ENCODE measurements around the gene USP21. TPM values are rescaled to one million over a fixed set of nuclear protein-coding genes. Genes with fewer than 3 reads are reported as not detected.

The USP21 gene
- total and polyA plus RNA-seq, 9 of the 15 experiments (the other 6 are each of a cell fraction or from before 2014, with no cell fraction given), result 4.9 to 52.4 (median 21.6) TPM

- H3K27ac ChIP-seq (ENCODE audit: extremely low read depth, low read depth, low read length), result no peak overlapping the region
- no peaks in the 10 kb centered on the region for H3K9me3 ChIP-seq (replicated peaks; ENCODE audit: control insufficient read depth, insufficient read depth, low read depth, low read length)
- WGBS (ENCODE audit: insufficient coverage, low coverage, missing lambda C conversion rate), result 79% methylated on average over 3 of the region's 4 CpGs
- no peak overlapping the region for H3K4me2 ChIP-seq (ENCODE audit: insufficient read depth, low read length)
- FAIRE-seq (no peak), ATAC-seq (no peak), DNase-seq (ENCODE audit: extremely low read depth in 1 of 4, low spot score in 3 of 4) (no peak)
- peaks cover 80% of the 10 kb centered on the region for H3K36me3 ChIP-seq (ENCODE audit: control insufficient read depth, insufficient read depth, low read length)
- no peak overlapping the region for H3K4me3 ChIP-seq
- ChIA-PET CTCF (ENCODE audit: low intra/inter-chr PET ratio) (no interaction called here), POLR2A (interaction anchor here (0.7 to 1.1 kb wide), 2 partner anchors 38 to 53 kb away, joined by 3 to 4 read pairs; partner anchors contain the start of gene TOMM40L)
- no peaks in the 10 kb centered on the region for H3K27me3 ChIP-seq (ENCODE audit: control insufficient read depth in 2 of 2, insufficient read depth in 2 of 2, low read length in 2 of 2)
- in situ Hi-C loops (cut with MboI), result no loop called here
- H2AFZ ChIP-seq (ENCODE audit: low read depth, low read length), result no peak overlapping the region
- no peak overlapping the region; a peak in 1 of 4 replicates for H3K9ac ChIP-seq (ENCODE audit: insufficient read depth in 1 of 2, low read depth in 2 of 2, low read length in 2 of 2)
- H4K20me1 ChIP-seq (replicated peaks; ENCODE audit: control insufficient read depth, insufficient read depth, low read length), result no peaks in the 10 kb centered on the region
- no TSS peak for BruUV-seq (replicated peaks)
- no peak for TF ChIP-seq GMEB1 (CRISPR knock-in tag; IDR thresholded peaks at IDR 0.05)
- TF ChIP-seq SMAD1 (IDR thresholded peaks at IDR 0.05; ENCODE audit: low read depth, low read length, partially characterized antibody), result peak; percentile 57
- peak; percentile 79 for TF ChIP-seq NFIX (CRISPR knock-in tag; IDR thresholded peaks at IDR 0.05; ENCODE audit: low read depth)
- no peak for TF ChIP-seq SAFB2 (IDR thresholded peaks at IDR 0.05; ENCODE audit: borderline replicate concordance, low read depth, low read length, severe bottlenecking)
- TF ChIP-seq DPF2 (IDR thresholded peaks at IDR 0.05), result no peak
- no peak for TF ChIP-seq CBX2 (IDR thresholded peaks at IDR 0.05; ENCODE audit: insufficient read depth, low read length, poor library complexity, severe bottlenecking)
- TF ChIP-seq XRCC4 (IDR thresholded peaks at IDR 0.05; ENCODE audit: extremely low read depth, insufficient read depth, insufficient read length), result no peak
- TF ChIP-seq POU5F1 (IDR thresholded peaks at IDR 0.05; ENCODE audit: borderline replicate concordance, low read depth, low read length, partially characterized antibody), result no peak
- no peak for TF ChIP-seq PTRF (tag; IDR thresholded peaks at IDR 0.05)
- no peak for TF ChIP-seq KLF13 (tag; IDR thresholded peaks at IDR 0.05; ENCODE audit: borderline replicate concordance, low read depth)
- TF ChIP-seq TFAP4 (CRISPR knock-in tag; IDR thresholded peaks at IDR 0.05; ENCODE audit: borderline replicate concordance), result no peak
- TF ChIP-seq ZNF263 (CRISPR knock-in tag; IDR thresholded peaks at IDR 0.05; ENCODE audit: borderline replicate concordance), result no peak
- TF ChIP-seq NFATC3 (IDR thresholded peaks at IDR 0.05), result no peak
- TF ChIP-seq NFIC (IDR thresholded peaks at IDR 0.05), result peak; percentile 98
- TF ChIP-seq ZSCAN32 (CRISPR knock-in tag; IDR thresholded peaks at IDR 0.05), result no peak
- TF ChIP-seq EHMT2 (IDR thresholded peaks at IDR 0.05), result no peak
- TF ChIP-seq YBX1 (IDR thresholded peaks at IDR 0.05), result no peak
- H3K4me1 ChIP-seq (replicated peaks in 1 of 2; ENCODE audit: control insufficient read depth in 2 of 2, insufficient read depth in 2 of 2, low read length in 2 of 2), result peaks cover 13 to 37% of the 10 kb centered on the region in 2 experiments; a peak in 4 of 5 replicates
- H3K79me2 ChIP-seq (ENCODE audit: control insufficient read depth, insufficient read depth, low read length), result peaks cover 32% of the 10 kb centered on the region
- intact Hi-C loops (cut with micrococcal nuclease), result loop anchor here (10.0 kb wide), 1 partner anchor 338 kb away; no protein-coding TSS in a partner anchor
- H3K9me1 ChIP-seq (ENCODE audit: control insufficient read depth, insufficient read depth, low read length), result no peaks in the 10 kb centered on the region
Measured at GRCh38 chr1:161172776-161173376, 13.6 kb downstream of the USP21 start.
